ENCODE data around the gene DENND4A.
"Not testable (repeated sequence)": the region's sequence is repeated elsewhere in the genome, so short reads cannot be mapped to it uniquely, and the experiment has no call there.

Gene DENND4A

GRCh38 chr15:65629548-65629947, 162.5 kb downstream of the DENND4A start:
- peak in 1 of 2 experiments; percentile 4 for DNase-seq

GRCh38 chr15:65626856-65627255, 165.2 kb downstream of the DENND4A start:
- no peak for DNase-seq

GRCh38 chr15:65623103-65623502, 169.0 kb downstream of the DENND4A start:
- DNase-seq: no peak

GRCh38 chr15:65621638-65622037, 170.5 kb downstream of the DENND4A start, which contains the start of gene SLC24A1:
TSS of gene SLC24A1 (plus strand) at chr15:65621938. CDS start at chr15:65624081, 2,143 bp downstream.
- no peak for DNase-seq

- no peak for DNase-seq
Observed at GRCh38 chr15:65620833-65621232, 171.3 kb downstream of the DENND4A start.

GRCh38 chr15:65619626-65620290, 172.3 kb downstream of the DENND4A start:
- no peak for DNase-seq

- no peak for DNase-seq
Observed at GRCh38 chr15:65618560-65619109, 173.5 kb downstream of the DENND4A start.

- DNase-seq: not testable (repeated sequence)
Observed at GRCh38 chr15:65615887-65616286, 176.2 kb downstream of the DENND4A start.

- no peak for DNase-seq
Observed at GRCh38 chr15:65612949-65613744, 178.9 kb downstream of the DENND4A start.

GRCh38 chr15:65612616-65612946, 179.5 kb downstream of the DENND4A start:
- no peak for DNase-seq

- peak in 1 of 2 experiments; percentile 28 for DNase-seq
Observed at GRCh38 chr15:65611888-65612615, 180.0 kb downstream of the DENND4A start.

- DNase-seq: peak; percentile 98
Observed at GRCh38 chr15:65610871-65611718, 181.0 kb downstream of the DENND4A start, which contains the start of gene INTS14. TSS of gene INTS14 (minus strand) at chr15:65611131. CDS start at chr15:65607380, 3,751 bp downstream.
